KBM-7 (cell line): Measurements from ENCODE around the gene DSTYK.

Experiments used
- DNase-seq: peaks from one replicate; pipeline ENCODE4 v3.0.0-alpha.2; 2015
- in situ Hi-C: fragments of 300-500 bp; cut with MboI; formaldehyde crosslinking; loops from 2 replicates; pipeline ENCODE4 v1.14.3; 2020; ENCODE audit warnings: low sequenced_read_pairs, low pct_unique_long_range_greater_than_20kb, mixed read lengths

Gene DSTYK

GRCh38 chr1:205226868-205227583 lies 15.5 kb upstream of the DSTYK start:
- DNase-seq = no peak
- in situ Hi-C loops = no loop called here

- in situ Hi-C loops = no loop called here
- no peak for DNase-seq
These were observed 14.6 kb upstream of the DSTYK start for GRCh38 chr1:205225901-205226765.

DNA sequence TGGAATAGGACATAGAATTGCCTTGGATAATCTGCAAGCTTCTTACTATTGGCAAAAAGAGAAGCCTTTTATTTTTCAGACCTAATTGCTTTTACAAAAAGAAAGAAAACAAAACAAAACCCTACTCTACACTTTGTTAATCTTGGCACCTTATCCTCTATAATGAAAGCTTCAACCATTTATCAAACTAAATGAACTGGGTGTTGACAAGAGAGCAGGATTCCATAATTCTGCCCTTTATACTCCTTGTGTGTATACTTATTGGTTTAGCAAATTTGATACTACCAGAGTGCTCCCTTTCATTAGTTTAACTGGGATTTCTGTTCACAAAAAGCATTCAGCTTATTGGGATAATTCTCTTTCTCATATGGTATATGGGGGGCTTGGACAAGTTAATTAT lies 13.2 kb upstream of the DSTYK start:
- in situ Hi-C loops = no loop called here
- DNase-seq = no peak

GRCh38 chr1:205220421-205220820 lies 8.9 kb upstream of the DSTYK start:
- in situ Hi-C loops = no loop called here
- DNase-seq = no peak

GRCh38 chr1:205217418-205217817 lies 5.9 kb upstream of the DSTYK start:
- in situ Hi-C loops = no loop called here
- DNase-seq = no peak

DNA sequence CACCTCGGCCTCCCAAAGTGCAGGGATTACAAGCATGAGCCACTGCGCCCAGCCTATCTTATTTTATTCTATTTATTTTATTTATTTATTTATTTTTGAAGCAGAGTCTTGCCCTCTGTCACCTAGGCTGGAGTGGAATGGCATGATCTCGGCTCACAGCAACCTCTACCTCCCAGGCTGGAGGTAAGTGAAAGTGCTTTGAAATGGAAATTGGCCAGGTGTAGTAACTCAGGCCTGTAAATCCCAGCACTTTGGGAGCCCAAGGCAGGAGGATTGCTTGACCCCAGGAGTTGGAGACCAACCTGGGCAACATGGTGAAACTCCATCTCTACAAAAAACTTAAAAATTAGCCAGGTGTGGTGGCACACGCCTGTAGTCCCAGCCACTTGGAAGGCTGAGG lies 5.1 kb upstream of the DSTYK start:
- in situ Hi-C loops = no loop called here
- DNase-seq = no peak

DNA sequence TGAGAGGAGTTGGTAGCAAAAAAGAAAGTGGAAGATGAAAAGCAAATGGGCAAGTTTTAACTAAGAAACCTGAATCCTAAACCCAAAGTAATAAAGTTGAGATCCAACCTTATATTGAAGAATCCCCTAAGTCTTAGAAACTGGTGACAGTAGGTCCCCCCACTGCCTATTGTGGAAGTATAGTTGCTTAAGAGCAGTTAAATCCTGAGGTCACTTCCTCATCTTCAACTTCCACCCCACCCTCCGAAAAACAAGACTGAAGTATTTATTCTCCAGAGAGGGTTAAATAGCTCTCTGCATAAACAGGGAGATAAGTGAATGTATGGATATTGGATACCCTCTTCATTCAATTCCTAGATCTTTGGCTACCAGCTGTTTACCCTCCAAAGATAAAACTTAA lies 3.3 kb upstream of the DSTYK start:
- peak; percentile 55 for DNase-seq
- in situ Hi-C loops = no loop called here

GRCh38 chr1:205211839-205212536 lies 486 bp upstream of the DSTYK start:
- DNase-seq = no peak
- in situ Hi-C loops = no loop called here

GRCh38 chr1:205210756-205211168 lies 740 bp downstream of the DSTYK start:
- in situ Hi-C loops = no loop called here
- DNase-seq = no peak

- in situ Hi-C loops = no loop called here
- no peak for DNase-seq
These were observed 2.7 kb downstream of the DSTYK start for GRCh38 chr1:205208811-205209210.

GRCh38 chr1:205205055-205205454 lies 6.4 kb downstream of the DSTYK start:
- in situ Hi-C loops = no loop called here
- DNase-seq = no peak

DNA sequence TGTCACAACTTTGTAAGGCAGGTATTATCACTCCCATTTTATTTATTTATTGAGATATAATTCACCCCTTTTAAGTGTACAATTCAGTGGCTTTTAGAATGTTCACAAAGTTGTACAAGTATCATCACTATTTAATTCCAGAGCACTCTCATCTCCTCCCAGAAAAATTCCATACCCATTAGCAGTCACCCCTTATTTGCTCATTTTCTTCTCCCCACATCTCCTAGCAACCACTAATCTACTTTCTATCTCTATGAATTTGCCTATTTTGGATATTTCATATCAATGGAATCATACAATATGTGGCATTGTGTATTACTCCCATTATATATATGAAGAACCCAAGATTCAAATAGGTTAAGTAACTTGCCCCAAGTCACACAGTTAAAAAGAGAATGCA lies 7.0 kb downstream of the DSTYK start:
- no peak for DNase-seq
- in situ Hi-C loops = no loop called here

- in situ Hi-C loops = no loop called here
- DNase-seq = no peak
These were observed 11.6 kb downstream of the DSTYK start for GRCh38 chr1:205199931-205200299.

DNA sequence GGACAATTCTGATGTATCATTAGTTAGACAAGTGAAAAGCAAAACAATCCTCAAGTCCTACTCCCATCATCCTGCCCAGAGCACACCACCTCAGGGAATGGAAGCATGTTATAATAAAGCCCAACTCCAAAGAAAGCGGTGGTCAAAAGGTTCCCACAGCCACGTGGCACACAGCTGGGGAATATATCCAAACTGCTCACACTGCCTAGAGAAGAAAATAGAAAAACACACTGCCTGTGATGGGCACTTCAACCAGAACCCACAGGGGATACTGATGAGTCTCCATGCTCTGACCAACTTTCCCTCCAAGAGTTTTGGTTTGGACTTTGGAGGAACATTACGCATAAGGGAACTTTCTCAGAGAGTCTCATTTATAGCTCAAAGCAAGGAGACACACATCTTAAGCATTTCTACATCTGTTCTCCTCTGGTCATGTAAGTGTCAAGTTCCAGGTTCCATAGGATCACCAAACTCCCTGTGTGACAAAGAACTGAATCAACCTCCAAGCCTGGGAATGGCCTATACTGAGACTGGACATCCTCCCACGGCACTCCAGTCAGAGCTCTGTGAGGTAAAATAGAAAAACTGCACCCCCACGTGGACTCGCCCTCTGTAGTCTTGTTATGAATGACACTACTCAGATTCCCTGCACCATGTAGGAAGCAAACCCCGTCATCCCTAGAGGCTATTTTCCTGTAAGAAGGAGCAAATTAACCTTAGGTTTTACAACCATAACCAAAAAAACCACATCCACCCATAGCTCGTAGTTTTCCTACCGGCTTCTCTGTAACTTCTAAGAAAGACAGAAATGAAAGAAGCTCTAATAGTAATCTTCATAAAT lies 12.2 kb downstream of the DSTYK start:
- DNase-seq = peak; percentile 14
- in situ Hi-C loops = no loop called here

DNA sequence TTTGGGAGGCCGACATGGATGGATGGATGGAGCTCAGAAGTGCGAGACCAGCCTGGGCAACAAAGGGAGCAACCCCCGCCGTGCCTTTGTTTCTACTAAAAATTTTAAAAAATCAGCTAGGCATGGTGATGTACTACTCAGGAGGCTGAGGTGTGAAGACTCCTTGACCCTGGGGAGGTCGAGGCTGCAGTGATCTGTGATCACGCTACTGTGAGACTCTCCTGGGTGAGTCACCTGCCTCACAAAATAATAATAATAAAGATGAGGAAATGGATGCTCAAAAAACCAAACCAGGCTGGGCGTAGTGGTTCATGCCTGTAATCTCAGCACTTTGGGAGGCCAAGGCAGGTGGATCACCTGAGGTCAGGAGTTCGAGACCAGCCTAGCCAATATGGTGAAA lies 19.2 kb downstream of the DSTYK start:
- DNase-seq = no peak
- in situ Hi-C loops = no loop called here

GRCh38 chr1:205191622-205192021 lies 19.9 kb downstream of the DSTYK start:
- in situ Hi-C loops = no loop called here
- no peak for DNase-seq

DNA sequence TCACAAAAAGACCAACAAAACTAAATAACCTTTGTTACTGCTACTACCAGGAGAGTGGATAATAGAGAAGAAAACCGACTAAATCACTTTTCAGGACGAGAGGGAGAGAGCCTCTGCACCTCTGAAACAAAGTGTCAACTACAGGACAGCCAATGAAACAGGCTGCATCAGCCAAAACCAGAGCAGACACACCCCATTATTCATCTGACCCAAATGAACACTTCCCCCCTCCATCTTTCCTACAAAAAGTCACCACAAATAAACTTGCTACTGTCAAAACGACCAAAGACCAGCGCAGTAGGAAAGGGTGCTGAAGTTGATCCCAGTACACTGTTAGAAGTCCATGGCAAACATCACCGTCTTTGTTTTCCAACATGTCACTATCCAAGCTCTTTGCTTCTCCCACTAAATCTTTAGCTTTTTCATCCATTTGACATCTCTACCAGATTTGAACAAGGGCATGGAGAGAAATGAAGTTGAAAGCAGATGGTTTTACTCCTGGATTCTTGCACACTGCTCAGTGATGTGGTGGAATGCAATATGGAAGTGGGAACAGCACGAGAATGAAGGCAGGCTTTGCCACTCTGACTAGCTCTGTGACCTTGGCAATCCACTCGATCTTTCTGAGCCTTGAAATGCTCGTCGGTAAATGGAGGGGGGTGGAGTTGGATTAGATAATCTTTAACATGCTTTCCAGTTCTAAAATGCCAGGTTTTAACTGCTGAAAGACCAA lies 20.5 kb downstream of the DSTYK start:
- in situ Hi-C loops = no loop called here
- no peak for DNase-seq

DNA sequence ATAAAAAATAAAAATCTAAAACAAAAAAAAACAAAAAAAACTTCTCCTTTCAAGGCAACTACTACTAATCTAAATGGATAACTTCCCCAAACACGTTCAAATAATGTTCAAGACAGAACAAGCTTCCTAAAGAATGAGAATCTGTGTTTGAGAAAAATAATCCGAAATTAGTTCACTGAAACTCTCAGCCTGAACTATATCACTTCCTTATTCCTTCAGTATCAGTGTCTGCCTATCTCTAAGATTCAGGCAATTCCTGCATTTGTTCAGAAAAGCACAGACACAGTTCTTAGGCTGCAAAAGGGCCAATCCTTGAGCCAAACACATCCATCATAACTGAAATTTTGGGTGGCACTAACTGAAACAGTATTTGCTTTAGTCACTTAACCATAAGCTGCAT lies 22.4 kb downstream of the DSTYK start:
- in situ Hi-C loops = no loop called here
- peak; percentile 11 for DNase-seq

- no peak for DNase-seq
- in situ Hi-C loops = no loop called here
These were observed 22.9 kb downstream of the DSTYK start for GRCh38 chr1:205188596-205188995.
